Fibroblast of peridontal ligament (primary cell): ENCODE results near the gene BRINP3.
"Not testable (repeated sequence)": the region's sequence is repeated elsewhere in the genome, so short reads cannot be mapped to it uniquely, and the experiment has no call there.

ENCODE experiments used
- DNase-seq: peaks from one replicate; pipeline ENCODE4 v3.0.0-alpha.2; 2010; ENCODE audit errors: extremely low read depth

The BRINP3 gene

DNA sequence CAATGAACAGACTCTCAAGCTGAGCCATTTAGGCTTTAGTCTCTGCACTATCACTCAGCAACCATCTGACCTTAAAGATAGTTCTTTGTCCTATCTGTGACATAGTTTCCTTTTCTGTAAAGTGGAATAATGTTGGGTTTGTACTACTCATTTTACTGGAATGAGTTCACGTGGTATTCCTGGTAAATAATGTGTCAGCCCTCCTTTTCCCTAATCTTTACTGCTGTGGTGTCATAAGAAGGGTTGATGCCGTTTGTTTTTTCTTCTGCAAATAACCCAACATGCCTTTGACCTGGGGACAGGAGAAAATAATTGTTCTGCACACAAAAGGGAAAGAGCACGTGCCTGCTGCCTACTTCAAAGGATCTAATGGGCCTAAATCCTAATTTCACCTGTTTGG, 297.8 kb downstream of the BRINP3 start:
- peak; percentile 39 for DNase-seq

DNA sequence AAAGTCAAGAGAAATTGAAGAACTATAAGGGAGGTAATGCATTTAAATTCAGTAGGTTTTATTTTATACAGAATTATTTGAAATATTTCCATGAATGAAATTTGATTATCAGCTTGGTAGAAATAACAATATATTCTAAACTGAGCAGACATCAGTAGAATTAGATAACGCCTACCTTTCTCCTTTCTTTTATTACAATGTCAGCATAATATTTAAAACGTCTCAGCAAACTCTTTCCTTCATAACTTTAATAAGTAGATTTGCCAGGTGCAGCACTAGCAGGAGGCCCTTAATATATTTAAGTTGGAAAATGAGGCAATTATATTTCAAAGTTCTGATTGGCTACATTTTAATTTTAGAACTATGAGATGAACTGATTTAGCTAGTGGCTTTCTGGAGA, 298.8 kb downstream of the BRINP3 start:
- no peak for DNase-seq

DNA sequence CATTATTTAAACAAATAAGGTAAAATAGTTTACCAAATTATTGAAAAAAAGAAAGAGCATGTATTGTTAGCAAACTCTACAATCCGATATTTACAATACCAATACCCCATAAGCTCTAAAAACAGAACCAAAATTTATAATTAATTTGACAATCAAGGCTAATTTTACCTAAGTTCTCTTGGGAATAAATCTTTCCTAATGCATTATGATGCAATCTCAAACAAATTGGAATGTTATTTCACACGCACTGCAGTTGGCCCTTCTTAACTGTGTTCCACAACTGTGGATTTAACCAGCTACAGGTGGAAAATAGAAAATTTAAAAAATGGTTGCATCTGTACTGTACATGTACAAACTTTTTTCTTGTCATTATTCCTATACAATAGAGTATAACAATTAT, 300.1 kb downstream of the BRINP3 start:
- no peak for DNase-seq

DNA sequence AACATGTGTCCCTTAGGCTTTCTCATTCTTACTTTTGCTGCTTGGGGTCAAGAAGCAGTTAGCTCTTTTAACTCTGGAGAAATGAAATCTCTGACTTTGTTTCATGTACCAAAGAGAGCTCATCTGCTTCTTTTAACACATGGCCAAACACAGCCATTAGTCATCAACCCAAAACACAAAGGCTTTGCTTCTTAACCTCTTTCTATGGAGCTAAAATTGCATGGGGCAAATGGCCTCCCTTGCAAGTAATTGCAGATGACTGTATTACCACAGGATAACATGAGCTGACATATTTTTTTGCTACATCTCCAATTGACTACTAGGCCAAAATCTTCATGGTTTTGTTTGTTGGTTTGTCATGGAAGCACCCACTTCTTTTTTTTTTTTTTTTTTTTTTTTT, 300.9 kb downstream of the BRINP3 start:
- peak; percentile 86 for DNase-seq

DNA sequence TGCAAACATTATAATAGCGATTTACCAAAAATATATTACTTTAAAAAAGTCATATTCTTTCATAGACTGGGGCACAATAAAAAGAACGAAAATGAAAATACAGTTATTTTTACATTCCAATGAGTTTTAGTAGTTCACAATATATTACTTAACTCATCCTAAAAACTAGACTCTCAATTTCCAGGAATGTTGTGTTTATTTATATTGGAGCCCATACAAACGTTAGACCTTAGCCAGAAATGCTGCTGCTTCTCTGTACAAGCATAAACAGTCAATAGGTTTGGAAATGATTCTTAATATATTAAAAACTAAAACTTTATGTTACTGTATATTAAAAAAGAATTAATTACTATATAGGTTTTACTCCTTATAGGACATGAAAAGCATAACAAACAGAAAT, 302.3 kb downstream of the BRINP3 start:
- peak; percentile 77 for DNase-seq

DNA sequence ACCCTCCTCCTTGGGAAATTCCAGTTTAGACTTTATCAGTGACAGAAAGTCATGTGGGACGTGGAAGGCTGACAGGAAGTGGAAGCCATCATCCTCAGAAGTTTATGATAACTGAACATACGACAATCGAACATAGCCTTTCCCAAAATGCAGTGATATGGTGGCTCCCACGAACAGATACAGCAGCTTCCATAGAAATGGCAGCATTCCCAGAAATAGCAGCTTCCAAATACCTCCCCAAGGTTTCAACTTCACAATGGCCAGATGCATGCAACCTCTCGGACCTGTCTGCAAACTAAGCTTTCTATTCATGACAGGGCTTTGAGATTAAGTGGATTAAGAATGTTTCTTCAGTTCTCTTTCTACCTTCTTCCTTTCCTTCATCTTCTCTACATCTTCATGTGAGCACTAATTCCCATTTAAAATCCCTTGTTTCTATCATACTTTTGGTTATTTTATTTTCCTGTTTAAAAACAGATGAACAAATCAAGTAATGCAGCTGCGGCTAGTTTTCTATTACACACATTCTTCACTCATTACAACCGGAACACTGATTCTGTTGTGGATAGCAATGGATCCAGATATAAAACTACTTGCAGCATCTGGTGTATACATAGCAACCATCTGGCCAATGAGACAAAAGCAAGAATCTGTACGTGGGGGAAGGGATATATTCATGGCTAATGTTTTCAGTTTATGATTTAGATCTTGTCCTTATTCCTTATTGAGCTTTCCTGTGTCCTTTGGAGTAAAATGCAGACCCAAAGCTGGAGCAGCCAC, 304.8 kb downstream of the BRINP3 start:
- peak; percentile 73 for DNase-seq

DNA sequence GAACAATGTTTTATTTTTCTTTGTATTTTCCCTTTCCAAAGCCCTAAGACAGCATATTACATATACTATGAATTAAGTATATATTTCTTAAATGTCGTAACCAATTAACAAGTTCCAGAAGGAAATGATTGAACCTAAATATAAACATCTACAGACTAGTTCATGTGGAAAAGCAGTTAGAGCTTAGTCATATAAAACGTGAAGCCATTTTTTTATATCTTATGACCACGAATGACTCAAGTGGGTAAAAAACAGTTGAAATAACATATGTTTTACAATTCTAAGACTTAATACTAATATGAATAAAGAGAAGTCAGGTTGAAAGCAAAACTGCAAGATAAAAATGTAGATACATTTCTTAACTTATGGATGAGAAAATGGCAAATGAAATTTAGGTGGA, 307.3 kb downstream of the BRINP3 start:
- peak; percentile 77 for DNase-seq

DNA sequence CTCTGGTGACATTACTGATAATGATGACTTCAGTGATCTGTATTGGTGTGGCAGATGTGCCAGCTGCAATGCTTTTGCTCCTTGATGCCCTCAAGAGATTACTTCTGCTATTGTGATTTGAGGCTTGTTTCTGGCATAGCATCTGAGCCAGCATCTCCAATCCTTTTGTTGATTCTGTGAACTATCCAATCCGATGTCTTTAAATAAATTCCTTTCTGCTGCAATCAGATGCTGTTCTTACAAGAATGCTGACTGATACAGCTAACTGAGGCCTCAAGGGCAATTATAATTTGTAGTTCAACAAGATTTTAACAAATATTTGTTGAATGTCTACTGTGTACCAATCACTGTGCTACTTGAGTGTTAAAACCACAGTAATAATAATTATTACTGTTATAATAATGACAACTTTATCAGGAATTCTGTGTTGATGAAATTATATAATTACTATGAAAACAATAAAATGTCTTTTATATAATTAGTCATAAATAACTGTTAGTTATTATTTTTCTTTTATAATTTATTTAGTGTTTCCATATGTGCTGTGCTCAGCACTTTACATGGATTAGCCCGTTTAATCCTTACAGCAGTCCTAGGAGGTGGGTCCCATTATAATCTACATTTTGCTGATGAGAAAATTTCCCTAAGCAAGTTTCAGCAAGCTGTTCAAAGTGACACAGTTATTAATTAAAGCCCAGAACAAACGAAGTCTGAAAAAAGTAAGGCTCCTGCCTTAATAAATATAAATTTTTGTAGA, 308.2 kb downstream of the BRINP3 start:
- DNase-seq, result peak; percentile 83

DNA sequence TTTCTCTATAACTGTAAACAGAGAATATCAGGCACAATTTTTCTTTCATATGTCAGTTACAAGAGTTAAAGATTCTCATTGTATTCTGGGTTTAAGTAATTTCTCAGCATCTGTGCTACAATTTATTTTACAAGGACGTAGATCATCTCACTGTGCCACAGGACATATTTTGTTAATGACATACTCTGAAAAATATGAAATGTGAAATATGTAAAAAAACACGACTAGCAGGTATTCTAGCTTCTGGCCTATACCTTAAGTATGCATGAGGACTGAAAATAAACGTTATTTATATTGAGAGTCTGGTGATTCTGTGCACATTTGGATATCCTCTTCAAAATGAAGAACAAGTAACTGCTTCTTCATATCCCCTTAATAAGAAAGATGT, 308.8 kb downstream of the BRINP3 start:
- peak; percentile 8 for DNase-seq

DNA sequence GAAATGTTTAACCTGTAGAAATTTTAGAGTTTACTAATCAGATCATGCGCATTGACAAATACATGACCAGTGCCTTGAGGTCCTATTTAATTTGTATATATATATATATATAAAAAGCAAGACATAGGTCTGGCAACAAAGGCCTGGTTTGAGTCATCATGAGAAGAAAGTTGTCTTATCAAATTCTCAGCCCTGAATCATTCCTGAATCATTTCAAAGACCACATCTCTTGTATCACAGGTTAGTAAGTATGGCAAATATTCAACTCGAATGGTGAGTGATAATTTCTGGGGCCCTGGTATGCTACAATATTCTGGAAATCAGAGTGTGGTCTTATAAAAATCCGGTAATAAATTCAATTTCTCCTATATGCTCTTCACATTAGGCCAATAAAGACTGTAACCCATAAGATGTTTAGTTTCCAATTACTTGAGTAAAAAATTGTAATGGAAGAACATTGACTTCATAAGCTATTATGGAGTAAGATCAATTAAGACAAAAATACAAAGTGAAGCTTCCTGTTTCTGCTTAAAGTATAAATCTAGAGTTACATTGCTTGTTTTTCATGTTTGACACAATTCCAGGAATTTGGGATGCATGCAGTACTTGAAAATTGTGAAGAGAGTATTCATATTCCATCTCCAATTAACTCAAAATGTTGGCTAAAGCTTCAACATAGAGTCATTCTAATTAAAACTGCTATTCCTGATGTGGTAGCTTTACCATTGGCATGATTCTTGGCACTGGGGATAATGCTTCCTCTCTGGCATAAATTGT, 309.4 kb downstream of the BRINP3 start:
- peak; percentile 58 for DNase-seq

DNA sequence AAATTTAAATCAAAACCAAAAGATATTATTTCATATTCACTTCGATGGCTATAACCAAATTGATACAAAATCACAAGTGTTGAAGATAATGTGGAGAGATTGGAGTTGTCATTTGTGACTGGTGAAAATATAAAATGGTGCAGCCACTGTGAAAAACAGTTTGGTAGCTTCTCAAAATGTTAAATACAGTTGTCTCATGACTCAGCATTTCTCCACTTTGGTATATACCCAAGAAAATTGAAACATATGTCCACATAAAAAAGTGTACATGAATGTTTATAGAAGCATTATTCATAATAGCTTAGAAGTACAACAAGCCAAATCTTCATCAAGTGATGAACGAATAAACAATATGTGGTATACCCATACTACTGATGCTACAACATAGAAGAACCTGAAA, 318.5 kb downstream of the BRINP3 start:
- DNase-seq, result peak; percentile 40

DNA sequence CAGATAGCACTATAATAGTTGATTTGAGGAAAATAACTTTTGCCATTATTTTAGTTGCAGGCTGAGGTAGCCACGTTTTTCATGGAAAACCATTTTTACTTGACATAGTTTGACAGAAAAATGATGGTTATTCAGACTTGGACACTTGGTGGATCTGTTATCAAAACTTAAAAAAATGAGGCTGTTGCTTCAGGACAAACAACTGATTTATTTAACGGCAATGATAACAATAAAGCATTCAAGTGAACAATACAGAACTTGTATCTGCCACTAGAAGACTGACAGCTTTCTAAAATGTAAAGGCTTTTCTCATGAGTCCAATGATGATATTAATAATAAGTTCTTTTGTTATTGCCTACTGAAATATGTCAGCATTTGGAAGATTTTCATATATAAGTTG, 322.9 kb downstream of the BRINP3 start:
- no peak for DNase-seq

DNA sequence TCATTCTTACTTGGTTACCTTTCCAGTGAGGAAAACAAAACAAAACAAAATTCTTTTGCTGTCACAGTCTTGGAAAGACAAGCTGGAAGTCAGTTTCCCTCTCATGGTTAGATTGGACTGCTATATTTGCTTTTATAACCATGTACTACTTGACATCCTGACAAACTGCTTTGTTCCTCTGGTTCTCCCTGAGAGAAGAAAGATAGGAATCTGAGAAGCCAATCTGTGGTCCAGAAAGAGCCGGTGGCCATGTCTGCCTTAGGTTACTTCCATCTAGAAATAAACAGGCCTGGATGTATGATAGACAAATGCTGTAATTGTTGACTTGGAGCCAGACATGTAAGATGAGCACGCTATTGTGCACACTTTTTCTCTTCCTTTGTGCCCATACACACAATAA, 330.0 kb downstream of the BRINP3 start:
- DNase-seq, result no peak

DNA sequence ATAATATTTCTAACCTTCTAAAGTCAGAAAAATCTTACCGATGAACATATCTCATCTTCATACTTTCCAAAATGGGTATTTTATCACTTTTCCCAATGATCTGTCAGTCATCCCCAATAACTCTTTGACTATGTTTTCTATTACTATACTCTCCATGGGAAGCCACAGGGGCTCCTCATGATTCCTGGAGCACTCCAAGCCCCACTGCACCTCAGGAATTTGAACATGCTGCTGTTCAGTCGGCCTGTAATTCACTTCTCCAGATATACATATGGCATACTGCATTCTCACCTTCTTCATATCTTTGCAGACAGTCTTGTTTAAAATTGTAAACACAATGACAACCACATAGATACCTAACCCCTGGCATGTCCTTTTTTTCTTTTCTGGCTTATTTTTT, 333.0 kb downstream of the BRINP3 start:
- DNase-seq, result no peak

DNA sequence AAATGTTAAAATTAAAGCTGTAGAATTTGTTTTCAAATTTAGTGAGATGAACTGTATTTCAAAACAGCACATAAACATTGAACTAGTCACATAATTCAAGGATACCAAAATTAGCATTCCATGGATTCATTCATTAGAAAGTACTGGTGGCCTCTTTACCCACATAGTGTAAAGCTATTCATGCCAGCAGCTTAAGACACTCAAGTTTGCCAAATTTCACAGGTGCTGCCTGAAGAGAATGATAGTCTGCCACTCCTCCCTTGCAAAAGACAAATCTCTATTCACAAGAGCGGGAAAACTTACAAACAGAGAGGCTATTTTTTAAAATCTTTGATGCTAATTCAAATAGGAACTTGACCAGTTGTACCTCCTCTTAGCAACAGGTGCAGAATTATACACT, 337.0 kb downstream of the BRINP3 start:
- DNase-seq, result no peak

DNA sequence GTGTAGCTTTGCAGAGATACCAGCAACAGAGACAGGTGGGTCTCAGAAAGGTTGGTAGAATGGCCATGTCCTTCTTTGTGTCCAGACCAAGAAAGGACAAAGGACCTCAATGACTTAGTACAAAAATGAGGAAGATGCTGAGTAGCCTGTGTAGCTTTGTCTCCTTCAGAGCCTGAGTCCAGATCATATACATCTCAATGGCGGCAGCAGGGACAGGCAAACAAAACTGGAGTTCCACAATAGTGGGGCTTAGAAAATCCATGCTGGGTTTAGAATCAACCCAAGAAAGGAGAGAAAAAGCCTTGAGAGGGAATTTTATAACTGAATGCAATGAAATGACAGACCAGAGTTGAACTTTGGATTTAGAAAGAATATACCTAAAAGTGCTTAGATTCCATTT, 339.0 kb downstream of the BRINP3 start:
- no peak for DNase-seq

DNA sequence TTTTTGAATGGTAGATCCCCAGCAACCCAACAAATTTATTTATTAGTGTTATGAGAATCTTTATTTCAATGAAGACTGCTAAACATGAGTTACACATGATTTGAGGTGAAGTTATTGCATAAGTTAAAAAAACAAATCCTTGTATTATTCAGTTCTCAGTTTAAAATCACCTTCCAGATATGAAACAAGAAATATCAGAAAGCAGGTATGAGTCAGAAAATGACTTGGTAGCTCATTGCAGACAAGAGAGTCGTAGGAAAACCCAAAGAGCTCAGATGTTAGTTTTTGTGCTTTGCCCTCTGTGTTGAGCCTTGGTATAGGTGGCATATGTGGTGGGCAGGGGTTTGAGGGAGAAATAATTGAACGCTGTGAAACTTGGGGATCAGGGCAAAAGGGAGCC, 339.4 kb downstream of the BRINP3 start:
- no peak for DNase-seq

DNA sequence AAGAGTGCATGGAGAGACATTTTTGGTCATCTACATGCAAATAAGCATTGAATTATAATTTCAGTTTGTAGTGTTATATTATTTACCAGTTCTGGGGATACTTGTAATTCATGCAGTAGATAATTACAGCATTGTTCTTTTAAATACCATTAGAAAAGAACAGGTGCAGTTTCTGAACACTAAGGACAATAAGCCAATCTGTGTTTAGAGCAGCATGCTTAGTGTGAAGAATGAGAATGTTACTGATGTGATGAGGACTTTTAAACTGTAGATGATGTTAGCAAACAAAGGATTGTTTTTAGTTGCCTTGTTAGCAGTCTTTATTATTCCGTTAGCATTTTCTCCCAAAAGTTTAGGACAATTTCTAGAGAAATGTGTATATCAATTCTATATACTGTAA, 348.3 kb downstream of the BRINP3 start:
- DNase-seq, result no peak

DNA sequence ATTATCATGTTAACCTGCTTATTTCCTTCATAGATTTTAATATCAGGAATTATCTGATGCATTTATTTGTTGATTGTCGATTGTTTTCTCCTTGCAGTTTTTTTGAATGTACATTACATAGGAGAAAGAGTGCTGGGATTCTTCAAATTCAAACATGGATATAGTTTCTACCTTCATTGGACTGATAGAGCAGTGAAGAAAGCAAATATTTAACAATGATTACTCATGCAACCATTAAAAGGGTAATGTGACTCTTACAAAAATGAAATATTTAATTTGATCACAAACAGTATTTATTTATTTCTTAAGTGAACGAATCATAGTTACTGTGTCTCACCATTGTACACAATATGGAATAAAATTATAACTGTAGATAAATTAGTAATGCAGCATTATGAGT, 350.9 kb downstream of the BRINP3 start:
- no peak for DNase-seq

DNA sequence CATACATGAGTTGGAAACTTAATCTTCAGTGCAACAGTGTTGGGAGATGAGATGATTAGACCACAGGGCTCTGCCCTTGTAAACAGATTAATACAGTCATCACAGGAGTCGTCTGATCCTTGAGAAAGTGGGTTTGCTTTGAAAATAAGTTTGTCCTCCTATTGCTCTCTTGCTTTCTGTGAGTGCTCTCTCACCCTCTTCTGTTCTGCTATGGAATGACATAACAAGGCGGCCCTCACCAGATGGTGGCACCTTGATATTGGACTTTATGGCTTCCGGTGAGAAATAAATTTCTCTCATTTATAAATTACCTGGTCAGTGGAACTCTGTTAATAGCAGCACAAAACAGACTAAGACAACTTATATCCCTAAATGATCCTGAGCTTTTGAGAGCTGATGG, 353.6 kb downstream of the BRINP3 start:
- peak; percentile 37 for DNase-seq

DNA sequence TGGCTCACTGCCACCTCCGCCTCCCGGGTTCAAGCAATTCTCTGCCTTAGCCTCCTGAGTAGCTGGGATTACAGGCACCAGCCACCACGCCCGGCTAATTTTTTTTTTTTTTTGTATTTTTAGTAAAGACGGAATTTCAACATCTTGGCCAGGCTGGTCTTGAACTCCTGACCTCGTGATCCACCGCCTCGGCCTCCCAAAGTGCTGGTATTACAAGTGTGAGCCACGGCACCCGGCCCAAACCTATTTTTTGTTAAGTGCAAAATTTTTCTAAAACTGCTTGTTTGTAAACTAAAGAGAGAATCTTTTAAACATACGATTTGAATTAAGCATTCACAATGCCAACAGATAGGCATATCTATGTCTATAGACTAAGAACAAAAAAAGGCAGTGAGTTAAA, 357.1 kb downstream of the BRINP3 start:
- not testable (repeated sequence) for DNase-seq

DNA sequence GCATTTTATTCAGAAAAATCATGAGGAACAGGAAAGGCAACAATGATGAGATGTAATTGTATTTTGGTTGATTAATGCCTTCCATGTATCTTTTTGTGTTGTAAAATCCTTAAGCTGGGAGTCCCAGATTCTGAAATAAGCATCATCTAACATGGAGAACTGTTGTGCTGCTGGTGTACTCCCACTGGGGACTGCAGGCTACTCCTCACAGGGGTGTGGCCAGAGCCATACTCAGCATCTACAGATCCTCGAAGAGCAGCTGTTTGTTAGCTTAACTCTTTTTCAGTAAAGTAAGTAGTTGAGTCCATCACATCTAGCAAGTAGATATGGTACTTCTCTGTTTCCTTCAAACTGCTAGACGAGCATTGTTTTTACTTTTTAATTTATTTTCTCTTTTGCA, 358.0 kb downstream of the BRINP3 start:
- DNase-seq, result no peak

DNA sequence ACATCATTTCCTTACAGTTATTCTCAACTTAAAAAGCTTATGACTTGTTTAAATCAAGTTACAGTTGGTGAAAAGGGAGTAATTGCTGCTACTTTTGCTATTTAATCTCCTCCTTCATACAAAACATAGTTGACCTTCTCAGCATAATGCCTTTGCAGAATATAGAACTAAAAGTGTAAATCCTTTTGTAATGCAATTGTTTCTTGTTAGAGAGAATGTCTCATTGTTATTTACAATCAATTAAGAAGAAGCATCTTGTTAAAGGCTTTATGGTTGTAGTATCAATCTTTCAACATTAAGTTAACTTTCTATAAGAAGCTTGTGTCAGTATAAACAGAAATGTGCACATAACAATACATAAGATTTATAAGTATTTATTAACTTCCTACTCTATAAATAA, 360.7 kb downstream of the BRINP3 start:
- no peak for DNase-seq
